GM12865 (cell line): Measurements from ENCODE around the gene RRP1B.

Source experiments
- DNase-seq: peaks from one replicate; pipeline ENCODE4 v3.0.0; 2010; ENCODE audit warnings: low read depth
- H3K4me3 ChIP-seq: 2 replicates; pipeline ENCODE4 v1.5.1; 2011; ENCODE audit warnings: mild to moderate bottlenecking, low read depth, low read length, control low read depth
- CTCF ChIP-seq: IDR thresholded peaks from 2 replicates; pipeline ENCODE4 v1.5.1; 2011; ENCODE audit warnings: low read length, control low read depth, low read depth, inconsistent platforms; ENCODE audit not compliant: insufficient read depth; ENCODE audit errors: missing control alignments

Gene RRP1B

GRCh38 chr21:43619344-43619743 lies 40.0 kb upstream of the RRP1B start:
- H3K4me3 ChIP-seq, result no peak overlapping the region
- TF ChIP-seq CTCF, result no peak
- no peak for DNase-seq

GRCh38 chr21:43619856-43620255 lies 39.5 kb upstream of the RRP1B start:
- TF ChIP-seq CTCF, result no peak
- no peak overlapping the region for H3K4me3 ChIP-seq
- DNase-seq, result no peak

- H3K4me3 ChIP-seq, result no peak overlapping the region
- no peak for TF ChIP-seq CTCF
- DNase-seq, result no peak
Observed at GRCh38 chr21:43622796-43623195, 36.6 kb upstream of the RRP1B start.

GRCh38 chr21:43623588-43623987 lies 35.8 kb upstream of the RRP1B start:
- no peak for TF ChIP-seq CTCF

GRCh38 chr21:43624339-43624738 lies 35.0 kb upstream of the RRP1B start:
- DNase-seq, result no peak
- no peak overlapping the region for H3K4me3 ChIP-seq
- no peak for TF ChIP-seq CTCF

More at GRCh38 chr21:43623588-43623987, 35.8 kb upstream of the RRP1B start:
- no peak for DNase-seq
- no peak overlapping the region for H3K4me3 ChIP-seq

GRCh38 chr21:43626390-43626789 lies 33.0 kb upstream of the RRP1B start:
- no peak for DNase-seq
- no peak overlapping the region for H3K4me3 ChIP-seq
- no peak for TF ChIP-seq CTCF

- DNase-seq, result no peak
- TF ChIP-seq CTCF, result no peak
- no peak overlapping the region for H3K4me3 ChIP-seq
Observed at GRCh38 chr21:43627527-43627926, 31.8 kb upstream of the RRP1B start.
